Measurements from ENCODE around the gene ACSS1. TPM values are rescaled to one million over a fixed set of nuclear protein-coding genes. Genes with fewer than 3 reads are reported as not detected.

The ACSS1 gene
- total and polyA plus RNA-seq, 2 of the 8 experiments (the other 6 are each of a cell fraction or from before 2014, with no cell fraction given) = 2.6 to 3.4 TPM

GRCh38 chr20:25084626-25085187 lies 26.8 kb upstream of the ACSS1 start:
- Histone ChIP-seq H3K4me1 (replicated peaks in 1 of 4; ENCODE audit: control insufficient read depth in 3 of 4, insufficient read depth in 4 of 4, low read length in 3 of 4) (peaks cover 0 to 12% (median 5%) of the 10 kb centered on the region in 4 experiments; a peak in 5 of 7 replicates), H2AFZ (ENCODE audit: low read length) (no peak overlapping the region), H4K91ac (replicated peaks; ENCODE audit: insufficient read length, low read length) (no peak overlapping the region), H2AK5ac (ENCODE audit: low read depth, low read length) (no peak overlapping the region), H4K8ac (ENCODE audit: extremely low read depth, insufficient read depth, low read length) (no peak overlapping the region), H3K4ac (replicated peaks; ENCODE audit: insufficient read length, low read depth, low read length) (no peak overlapping the region), H3K4me2 (ENCODE audit: insufficient read depth in 1 of 2, low read depth in 2 of 2, low read length in 2 of 2) (peak overlapping the region; percentile 70 to 91), H3K79me2 (ENCODE audit: control insufficient read depth in 1 of 2, insufficient read depth in 2 of 2, low read length in 2 of 2) (no peaks in the 10 kb centered on the region), H3K9ac (replicated peaks in 1 of 4; ENCODE audit: extremely low read depth in 1 of 4, low read depth in 3 of 4, low read length in 3 of 4) (no peak overlapping the region), H3K36me3 (ENCODE audit: control insufficient read depth in 2 of 4, insufficient read depth in 4 of 4, low read length in 3 of 4) (no peaks in the 10 kb centered on the region; a peak in 1 of 8 replicates), H3K23me2 (ENCODE audit: low read depth, low read length) (peaks cover 9% of the 10 kb centered on the region; the same call in 1 of the 2 replicates), H3K27me3 (replicated peaks in 1 of 4; ENCODE audit: control insufficient read depth in 3 of 4, extremely low read depth in 1 of 4, insufficient read depth in 3 of 4, low read length in 3 of 4) (peaks cover 58 to 80% (median 72%) of the 10 kb centered on the region in 4 experiments), H3K4me3 (ENCODE audit: extremely low read depth in 1 of 4, insufficient read depth in 2 of 4, low read depth in 3 of 4, low read length in 4 of 4) (peak overlapping the region in 3 of 4 experiments; percentile 25 to 53 (median 32); a peak in 6 of 8 replicates), H4K20me1 (replicated peaks in 1 of 2; ENCODE audit: control insufficient read depth in 1 of 2, insufficient read depth in 2 of 2, low read length in 2 of 2) (peaks cover 2 to 4% of the 10 kb centered on the region in 2 experiments), H2BK20ac (ENCODE audit: low read length) (no peak overlapping the region), H3K14ac (ENCODE audit: insufficient read length) (no peak overlapping the region), H3K27ac (ENCODE audit: low read depth, low read length) (no peak overlapping the region), H3K9me3 (ENCODE audit: insufficient read depth in 2 of 2, low read depth in 1 of 2, low read length in 1 of 2) (no peaks in the 10 kb centered on the region), H3K23ac (ENCODE audit: insufficient read length) (no peak overlapping the region), H2BK120ac (replicated peaks; ENCODE audit: low read depth, low read length) (no peak overlapping the region), H3K18ac (ENCODE audit: extremely low read depth, low read length) (no peak overlapping the region), H3K79me1 (ENCODE audit: low read depth, low read length) (no peaks in the 10 kb centered on the region), H4K5ac (ENCODE audit: insufficient read length, low read depth, low read length) (no peak overlapping the region), H3K56ac (replicated peaks; ENCODE audit: insufficient read length, low read depth, low read length) (no peak overlapping the region), H2BK15ac (ENCODE audit: low read length) (no peak overlapping the region), H2BK12ac (ENCODE audit: low read depth, low read length) (no peak overlapping the region), H2BK5ac (ENCODE audit: low read depth, low read length) (no peak overlapping the region)
- TF ChIP-seq CBX5 (IDR thresholded peaks at IDR 0.05; ENCODE audit: low read depth, low read length) (no peak), EZH2 (IDR thresholded peaks at IDR 0.05; ENCODE audit: low read depth, low read length, severe bottlenecking) (no peak), ASH2L (IDR thresholded peaks at IDR 0.05; ENCODE audit: low read length) (no peak), KDM4A (IDR thresholded peaks at IDR 0.05; ENCODE audit: low read depth, low read length, severe bottlenecking) (peak; percentile 22)
- TF ChIP-seq, protein P1, sequence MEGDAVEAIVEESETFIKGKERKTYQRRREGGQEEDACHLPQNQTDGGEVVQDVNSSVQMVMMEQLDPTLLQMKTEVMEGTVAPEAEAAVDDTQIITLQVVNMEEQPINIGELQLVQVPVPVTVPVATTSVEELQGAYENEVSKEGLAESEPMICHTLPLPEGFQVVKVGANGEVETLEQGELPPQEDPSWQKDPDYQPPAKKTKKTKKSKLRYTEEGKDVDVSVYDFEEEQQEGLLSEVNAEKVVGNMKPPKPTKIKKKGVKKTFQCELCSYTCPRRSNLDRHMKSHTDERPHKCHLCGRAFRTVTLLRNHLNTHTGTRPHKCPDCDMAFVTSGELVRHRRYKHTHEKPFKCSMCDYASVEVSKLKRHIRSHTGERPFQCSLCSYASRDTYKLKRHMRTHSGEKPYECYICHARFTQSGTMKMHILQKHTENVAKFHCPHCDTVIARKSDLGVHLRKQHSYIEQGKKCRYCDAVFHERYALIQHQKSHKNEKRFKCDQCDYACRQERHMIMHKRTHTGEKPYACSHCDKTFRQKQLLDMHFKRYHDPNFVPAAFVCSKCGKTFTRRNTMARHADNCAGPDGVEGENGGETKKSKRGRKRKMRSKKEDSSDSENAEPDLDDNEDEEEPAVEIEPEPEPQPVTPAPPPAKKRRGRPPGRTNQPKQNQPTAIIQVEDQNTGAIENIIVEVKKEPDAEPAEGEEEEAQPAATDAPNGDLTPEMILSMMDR (IDR thresholded peaks at IDR 0.05; ENCODE audit: control extremely low read depth in 1 of 3, insufficient read depth in 1 of 3, low read depth in 1 of 3, low read length in 3 of 3) = peak in 2 of 3 experiments; percentile 5 to 13; a peak in 2 of 4 replicates
- no peak for FAIRE-seq
- peak in 1 of 2 experiments; percentile 68 for DNase-seq (ENCODE audit: low read depth in 1 of 2, low spot score in 2 of 2)
- ChIA-PET POLR2A (ENCODE audit: partially characterized antibody) (no interaction called here), CTCF (ENCODE audit: partially characterized antibody) (interaction anchor here (0.9 to 2.1 kb wide), 7 partner anchors 54 to 211 kb away, joined by 3 to 6 read pairs (median 3); partner anchors contain the start of gene PYGB)
- WGBS, 2 experiments (ENCODE audit: extremely low coverage in 1 of 2, insufficient coverage in 1 of 2, insufficient read length in 1 of 2, insufficient replicate concordance in 2 of 2, low coverage in 1 of 2, low lambda C conversion rate in 2 of 2, missing lambda C conversion rate in 1 of 2) = 12% methylated on average over 26 of the region's 36 CpGs; no CpG with 5 or more reads in 1 of the 2 experiments
